Kasumi-1 (cell line): ENCODE measurements around the gene PAEP.
A peak's percentile ranks its signal among the peaks of the same experiment; 100 is the strongest.

Experiments used
- DNase-seq, 2 experiments: peaks; one replicate each; lab custom pipeline; 2025; lab: John Stamatoyannopoulos, UW

PAEP gene

DNA sequence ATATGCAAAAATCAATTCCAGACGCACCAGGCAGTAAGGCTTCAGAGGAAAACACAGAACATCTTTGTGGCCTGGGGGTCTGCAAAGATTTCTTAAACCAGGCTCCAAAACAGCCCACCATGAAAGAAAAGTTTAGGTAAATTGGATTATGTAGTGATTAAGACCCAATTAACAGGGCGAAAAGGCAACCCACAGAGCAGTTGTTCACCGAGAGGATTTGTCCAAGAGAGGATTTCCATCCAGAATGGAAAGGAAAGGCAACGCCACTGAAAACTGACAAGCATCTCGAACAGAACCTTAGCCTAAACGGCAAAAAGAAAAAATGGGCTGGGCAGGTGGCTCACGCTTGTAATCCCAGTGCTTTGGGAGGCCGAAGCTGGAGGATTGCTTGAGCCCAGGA, 40.4 kb downstream of the PAEP start:
- no peak for DNase-seq

DNA sequence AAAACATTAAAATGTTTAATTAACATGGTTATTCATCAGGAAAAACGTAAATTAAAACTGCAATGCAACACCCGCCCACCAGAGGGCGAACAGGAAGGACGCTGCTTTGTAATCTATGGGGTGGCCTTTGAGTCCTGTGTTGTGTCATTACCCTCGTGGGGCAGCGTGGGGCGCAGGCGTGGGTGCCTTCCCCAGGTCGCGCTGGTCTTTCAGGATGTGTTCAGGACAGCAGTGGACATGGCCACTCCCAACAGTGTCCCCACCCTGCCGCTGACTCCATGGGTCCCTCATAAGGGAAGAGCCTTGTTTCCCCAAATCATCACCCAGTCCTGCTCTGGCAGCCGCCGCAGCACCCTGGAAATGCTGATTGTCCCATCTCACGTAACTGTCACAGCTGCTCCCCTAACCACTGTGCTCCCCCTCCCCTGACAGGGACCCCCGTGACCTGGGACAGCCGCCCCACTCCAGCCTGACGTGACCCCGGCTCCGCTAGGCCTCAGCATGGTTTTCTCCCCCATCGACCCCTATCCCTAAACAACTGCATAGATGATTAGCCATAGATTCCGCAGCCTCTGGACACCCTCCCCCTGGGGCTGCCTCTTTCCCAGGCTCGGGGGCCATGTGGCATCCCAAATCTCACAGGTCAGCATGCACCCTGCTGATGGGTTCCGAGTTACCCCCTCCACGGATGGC, 41.4 kb downstream of the PAEP start:
- DNase-seq: peak; percentile 16 to 51

DNA sequence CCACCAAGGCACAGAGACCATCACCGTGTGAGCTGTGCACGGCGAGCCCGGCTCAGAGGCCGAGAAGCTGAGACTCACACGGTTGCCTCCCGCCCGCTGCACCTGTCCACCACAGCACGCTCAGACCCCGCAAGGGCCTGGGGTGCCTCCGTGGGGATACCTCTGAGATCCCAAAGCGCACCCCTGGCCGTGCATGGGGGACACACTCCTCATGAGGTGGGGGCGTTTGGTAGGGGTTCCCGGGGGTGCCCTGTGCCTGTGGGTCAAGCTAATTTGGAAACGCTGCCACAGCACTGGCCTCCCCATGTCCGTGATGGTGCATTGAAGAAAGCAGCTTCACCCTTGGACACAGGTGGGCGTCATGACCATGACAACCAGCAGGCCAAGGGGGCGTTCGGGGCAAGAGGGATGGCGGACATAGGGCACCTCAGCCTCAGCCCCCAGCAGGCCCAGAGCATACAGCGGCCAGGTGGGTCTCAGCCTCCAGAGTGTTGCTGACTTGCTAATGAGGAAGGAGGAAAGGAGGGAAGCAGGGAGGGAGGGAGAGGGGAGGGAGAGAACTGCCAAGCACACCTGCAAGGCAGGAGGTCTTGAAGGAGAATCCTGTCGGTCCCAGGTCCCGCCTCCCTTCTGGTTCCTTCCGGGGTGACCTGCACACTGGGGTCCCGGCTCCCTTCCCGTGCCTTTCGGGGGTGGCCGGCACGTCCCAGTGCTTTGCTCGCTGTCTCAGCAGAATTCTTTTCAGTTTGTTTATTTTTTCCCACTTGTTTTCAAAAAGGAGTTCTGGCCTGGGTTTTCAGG, 43.1 kb downstream of the PAEP start:
- no peak for DNase-seq

DNA sequence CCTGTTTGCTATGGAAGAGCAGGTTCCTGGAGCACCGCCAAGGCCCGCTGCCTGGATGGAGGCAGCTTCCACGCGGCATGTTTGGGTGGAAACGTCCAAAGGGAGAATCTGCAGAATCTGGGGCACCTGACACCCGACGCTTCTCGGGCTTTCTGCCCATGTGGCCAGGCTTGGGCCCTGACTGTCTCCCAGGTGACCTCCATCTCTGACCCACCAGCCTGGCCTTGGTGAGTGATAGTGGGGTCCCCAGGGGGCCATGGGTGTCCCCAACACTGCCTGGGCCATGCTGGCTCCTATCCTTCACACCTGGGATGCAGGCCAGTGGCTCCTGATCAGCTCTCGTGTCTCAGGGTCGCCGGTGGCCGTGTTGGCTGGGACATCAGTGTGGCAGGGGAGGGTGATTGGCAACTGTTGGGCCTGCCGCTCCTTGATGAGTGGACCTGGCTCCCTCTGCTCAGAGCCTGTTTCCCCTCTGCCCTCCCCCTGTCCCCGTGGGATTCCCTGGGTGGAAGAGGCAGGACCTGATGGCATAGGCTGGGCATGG, 43.8 kb downstream of the PAEP start:
- DNase-seq: no peak

DNA sequence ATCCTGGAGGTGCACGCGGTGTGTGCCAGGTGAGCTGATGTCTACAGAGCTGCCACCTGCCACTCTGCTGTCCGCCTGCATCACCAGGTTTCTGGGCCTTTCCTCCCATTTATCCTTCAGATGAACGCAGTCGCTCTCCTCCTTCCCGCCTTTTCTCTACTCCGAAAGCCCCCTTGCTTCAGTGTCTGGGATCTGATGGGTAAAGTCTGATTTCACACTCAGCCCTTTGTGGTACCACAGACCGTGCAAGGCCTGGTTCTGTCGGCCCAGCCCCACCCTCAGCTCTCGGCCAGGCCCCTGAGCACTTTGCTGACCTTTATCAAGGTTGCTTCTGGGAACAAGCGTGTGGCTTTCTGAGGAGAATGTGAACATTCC, 45.3 kb downstream of the PAEP start:
- no peak for DNase-seq

DNA sequence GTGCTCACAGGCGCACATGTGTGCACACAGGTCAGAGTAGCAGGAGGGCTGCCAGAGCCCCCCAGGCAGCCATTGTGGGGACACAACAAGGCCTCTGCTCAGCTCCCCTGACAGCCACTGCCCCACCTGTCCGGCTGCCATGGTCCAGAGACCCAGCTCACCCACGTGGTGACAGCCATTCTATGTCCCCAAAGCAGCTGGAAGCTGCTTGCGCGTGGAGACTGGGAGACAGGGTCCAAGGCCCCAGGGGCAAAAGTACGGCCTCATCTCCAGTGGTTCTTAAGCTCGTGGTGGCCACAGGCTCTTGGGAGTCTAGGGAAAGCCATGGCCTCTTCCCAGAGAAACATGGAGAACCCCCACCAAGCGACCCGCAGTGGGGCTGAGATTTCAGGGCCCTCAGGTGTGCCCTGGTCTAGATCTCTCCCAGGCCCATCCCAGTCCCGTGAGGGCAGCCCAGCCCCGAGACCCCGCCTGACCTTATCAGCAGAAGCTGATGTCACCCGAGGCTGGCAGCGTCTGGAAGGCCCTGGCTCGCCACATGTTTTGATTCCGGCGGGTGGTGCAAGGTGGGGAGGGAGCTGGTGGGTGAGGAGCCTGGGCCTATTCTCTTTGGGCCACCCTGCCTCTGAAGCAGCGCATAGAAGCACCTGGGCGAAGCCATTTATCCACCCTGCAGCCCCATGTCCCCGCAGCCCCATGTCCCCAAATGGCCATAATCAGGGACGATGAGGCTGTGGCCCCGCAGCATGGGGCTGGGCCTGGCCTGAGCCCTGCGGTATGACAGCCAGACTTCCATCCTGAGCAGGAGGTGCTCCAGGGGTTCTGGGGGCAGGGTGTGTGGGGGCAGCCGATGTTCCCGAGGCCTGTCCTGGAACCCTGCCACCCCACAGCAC, 46.1 kb downstream of the PAEP start:
- DNase-seq: no peak

DNA sequence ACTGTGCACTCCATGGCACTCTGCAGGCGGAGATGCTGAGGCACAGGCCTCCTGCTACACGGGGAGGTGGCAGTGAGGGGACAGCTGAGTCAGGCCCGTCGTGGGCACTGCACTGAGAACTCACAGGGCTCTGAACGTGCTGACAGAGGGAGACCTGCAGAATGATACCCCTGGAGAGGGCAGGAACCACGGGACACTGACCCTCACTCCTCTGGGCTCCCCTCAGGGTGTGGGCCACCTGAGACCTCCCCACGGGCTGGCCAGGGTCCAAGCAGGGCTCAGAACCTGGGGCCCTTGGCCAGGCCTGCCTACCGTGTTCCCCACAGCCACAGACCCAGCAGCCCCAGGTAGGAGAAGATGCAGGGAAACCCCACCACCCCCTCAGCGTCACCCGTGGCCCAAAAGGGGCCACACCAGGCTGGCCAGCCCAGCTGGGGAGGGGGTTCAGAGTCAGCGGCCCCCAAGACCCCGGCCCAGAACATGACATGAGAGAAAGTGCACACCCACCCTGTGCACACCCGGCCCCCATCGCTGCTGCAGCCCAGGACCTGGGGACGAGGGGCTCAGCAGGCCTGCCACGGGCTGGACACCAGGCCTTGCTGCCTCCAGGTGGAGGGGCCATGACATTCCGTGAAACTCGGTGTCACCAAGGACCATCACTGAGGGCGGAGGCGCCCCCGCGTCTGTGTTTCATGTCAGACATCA, 46.9 kb downstream of the PAEP start:
- no peak for DNase-seq

DNA sequence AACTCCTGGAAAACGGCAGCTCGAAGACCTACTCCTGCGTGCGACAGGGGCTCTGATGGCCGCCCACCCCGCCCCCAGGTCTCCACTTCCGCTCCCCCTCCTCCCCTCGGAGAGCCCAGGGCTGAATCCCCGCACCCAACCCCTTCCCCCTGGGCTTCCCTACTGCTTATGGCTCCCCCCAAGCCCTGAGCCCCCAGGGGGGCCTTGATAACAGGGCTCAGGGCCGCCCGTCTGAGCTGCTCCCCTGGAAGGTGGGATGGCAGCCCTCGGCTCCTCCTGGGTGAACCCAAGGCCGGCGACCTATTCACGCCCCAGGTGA, 47.4 kb downstream of the PAEP start:
- no peak for DNase-seq

DNA sequence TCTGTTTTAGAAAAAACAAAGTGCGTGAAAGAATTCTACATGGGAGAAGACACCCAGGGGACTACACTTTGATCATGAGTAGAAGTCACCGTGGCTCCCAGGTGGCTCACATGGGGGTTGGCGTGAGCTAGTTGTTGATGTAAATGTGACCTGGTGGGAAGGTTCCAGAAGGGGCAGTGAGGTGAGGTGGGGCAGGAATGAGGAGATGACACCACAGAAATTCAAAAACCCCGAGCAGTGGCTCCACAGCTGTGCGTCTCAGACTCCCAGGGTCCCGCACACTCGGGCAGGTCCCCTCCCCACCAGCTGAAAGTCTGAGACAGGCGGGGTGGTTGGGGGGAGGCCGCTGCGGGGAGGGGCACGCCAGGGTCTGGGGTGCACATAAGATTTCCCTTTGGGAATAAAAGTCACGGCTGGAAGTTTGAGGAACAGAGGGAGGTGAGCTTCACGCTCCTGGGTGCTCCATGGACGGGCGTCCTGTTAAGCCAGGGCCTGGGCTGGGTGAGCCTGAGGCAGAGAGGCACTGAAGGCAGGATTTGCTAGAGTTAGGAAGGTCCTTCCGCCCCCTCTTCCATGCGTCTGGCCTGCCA, 47.9 kb downstream of the PAEP start:
- no peak for DNase-seq

DNA sequence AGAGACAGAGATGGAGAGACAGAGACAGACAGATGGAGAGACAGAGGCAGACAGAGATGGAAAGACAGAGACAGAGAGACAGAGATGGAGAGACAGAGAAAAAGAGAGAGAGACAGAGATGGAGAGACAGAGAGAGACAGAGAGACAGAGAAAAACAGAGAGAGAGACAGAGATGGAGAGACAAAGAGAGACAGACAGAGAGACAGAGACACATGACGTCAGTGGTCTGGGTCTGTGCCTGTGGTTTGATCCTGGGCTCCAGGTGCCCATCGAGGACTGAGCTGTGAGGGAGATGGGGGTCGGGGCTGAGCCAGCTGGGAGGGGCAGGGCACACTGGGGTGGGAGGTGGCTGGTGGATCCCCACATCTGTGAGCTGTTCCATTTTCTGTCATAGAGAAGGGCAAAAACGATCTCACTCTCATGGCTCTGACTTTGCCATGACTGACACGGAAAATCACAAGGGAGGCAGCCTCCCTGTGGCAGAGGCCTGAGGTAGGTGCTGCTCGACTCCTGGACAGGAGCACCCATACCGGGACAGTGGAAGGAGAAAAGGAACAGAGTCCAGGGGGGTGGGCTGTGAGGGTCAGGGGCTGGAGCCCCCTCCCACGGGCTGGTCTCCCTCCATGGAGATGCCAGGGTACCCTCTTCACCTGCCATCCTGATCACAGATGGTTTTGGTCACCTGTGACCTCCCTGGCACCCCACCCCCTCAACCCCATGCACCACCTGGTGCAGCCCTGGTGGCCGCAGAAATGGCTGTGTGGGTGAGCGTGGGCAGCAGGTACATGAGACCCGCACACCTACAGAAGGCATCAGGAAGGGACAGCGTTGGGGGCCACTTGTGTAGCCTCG, 49.0 kb downstream of the PAEP start:
- no peak for DNase-seq

DNA sequence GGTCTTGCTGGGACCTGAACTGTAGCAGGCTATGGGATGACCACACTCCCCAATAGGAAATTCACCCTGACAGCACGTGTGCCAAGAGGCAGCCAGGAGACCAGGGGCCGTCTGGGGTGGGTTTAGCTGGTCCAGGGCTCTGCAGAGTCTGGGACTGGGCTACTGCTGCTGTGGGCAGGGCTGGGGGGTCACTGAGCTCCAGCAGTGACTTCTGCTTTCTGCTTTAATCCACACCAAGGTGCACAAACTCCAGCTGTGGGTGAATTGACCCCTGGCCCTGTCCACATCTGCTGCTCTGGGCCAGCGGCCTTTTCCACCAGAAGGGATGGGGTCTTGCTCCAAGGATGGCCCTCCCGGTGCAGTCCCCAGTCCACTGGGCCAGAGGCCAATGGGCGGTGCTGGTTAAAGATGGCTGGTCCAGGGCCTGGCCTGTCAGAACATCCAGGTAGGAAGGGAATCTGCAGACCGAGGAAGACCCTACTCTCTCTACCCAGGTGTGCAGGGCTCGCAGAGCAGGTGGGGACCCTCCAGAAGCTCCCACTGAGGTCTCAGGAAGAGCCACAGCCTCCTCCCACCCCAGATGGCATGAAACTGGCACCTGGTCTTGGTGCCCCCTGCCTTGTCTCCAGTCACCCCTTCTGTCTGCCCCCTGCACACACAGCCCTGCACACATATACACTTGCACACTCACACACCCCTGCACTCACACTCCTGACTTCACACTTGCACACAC, 49.8 kb downstream of the PAEP start:
- no peak for DNase-seq

DNA sequence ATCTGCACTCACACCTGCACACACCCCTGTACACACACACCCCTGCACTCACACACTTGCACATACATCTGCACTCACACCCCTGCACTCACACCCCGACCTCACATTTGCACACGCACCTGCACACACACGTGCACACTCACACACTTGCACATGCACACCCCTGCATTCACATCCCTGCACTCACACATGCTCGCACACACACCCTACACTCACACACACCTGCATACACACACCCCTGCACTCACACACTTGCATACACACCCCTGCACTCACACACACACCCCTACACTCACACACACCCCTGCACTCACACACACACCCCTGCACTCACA, 50.3 kb downstream of the PAEP start:
- no peak for DNase-seq

DNA sequence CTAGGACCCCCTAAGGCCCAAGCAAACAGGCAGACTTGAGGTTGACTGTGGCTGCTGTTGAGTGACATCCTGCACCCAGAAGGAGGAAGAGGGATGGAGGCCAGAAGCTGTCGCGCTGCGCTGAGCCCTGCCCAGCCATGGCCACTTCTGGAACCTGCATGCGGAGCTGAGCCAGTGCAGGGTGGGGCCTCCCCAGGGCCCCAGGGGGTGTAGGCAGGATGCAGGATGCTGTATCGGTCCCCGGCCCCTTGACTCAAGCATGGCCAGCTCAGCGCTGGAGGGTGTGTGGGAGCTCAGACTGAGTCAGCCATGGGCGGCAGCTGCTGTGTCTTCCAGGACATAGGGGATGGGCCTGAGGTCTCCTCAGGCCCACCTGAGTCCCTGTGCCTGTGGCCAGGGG, 50.9 kb downstream of the PAEP start:
- DNase-seq: no peak

DNA sequence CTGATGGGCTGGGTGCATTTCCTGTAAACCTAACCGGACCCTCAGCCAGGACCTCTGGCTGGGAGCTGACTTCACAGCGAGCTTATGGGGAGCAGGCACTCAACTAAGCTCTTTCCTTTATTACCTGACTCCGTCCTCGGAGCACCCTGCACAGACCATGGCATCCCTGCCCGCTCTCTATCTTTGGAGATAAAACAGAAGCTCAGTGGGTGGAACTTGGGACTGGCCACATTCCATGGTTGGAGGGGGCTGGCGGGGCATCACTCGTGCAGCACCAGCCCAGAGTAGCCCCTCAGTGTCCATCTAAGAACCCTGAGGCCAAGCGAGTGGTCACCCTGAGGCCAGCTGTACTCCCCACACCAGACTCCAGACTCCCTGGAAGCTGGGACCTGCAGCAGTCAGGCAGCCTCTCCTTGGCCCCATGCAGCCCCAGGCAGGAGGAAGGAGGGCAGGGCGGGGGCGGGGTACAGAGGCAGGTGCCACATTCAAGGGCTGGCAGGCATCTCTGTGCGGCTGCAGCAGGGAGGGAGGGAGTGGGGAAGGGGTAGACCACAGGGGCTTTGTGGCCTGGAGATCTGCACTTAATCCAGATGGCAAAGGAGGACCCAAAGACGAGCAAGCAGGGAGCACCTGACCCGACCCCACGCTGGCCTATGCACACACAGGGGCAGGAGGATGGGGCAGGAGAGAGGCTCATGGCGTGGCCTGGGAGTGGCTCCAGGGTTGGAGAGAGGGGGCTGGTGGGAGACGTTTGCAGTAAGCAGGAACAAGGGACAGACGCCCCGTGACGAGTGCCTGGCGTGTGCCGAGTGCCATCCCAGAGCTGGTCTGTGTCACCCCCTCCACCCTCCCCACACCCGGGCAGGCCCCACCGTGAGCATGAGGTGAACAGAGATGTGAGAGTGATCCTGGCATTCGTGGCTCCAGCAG, 51.7 kb downstream of the PAEP start:
- no peak for DNase-seq

DNA sequence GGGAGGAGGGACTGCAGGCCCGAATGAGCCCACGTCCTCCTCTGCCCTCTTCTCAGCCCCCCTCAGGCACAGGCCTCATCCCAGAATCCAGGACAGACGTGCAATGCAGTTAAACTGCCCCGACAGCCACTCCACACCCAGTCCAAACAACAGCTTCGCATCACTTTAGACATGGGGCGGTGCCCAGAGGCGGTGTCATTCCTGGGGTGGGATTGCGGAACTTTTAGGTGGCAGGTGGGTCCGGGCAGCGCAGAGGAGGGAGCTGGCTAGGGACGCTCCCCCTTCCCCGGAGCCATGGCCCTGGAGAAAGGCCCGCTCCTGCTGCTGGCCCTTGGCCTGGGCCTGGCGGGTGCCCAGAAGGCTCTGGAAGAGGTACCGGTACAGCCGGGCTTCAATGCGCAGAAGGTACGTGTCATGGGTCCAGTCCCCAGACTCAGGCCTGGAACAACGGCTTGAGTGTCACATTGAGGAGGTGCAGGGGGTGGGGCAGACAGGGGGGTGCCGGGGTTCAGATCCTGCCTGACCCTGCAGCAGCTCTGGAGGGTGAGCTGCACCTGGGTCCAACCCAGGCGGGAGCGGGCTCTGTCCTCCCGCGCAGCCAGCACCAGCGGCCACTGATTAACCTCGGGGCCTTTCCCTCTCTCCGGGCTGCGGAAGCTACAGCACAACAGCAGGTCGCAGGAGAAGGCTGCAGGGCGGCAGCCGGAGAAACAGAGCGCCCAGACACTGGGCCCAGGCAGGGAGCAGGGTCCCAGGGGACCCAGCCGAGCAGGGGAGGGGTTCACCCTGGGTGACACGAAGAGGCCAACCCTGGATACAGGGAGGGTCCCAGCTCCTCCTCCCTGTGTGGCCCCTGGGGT, 52.6 kb downstream of the PAEP start:
- no peak for DNase-seq

DNA sequence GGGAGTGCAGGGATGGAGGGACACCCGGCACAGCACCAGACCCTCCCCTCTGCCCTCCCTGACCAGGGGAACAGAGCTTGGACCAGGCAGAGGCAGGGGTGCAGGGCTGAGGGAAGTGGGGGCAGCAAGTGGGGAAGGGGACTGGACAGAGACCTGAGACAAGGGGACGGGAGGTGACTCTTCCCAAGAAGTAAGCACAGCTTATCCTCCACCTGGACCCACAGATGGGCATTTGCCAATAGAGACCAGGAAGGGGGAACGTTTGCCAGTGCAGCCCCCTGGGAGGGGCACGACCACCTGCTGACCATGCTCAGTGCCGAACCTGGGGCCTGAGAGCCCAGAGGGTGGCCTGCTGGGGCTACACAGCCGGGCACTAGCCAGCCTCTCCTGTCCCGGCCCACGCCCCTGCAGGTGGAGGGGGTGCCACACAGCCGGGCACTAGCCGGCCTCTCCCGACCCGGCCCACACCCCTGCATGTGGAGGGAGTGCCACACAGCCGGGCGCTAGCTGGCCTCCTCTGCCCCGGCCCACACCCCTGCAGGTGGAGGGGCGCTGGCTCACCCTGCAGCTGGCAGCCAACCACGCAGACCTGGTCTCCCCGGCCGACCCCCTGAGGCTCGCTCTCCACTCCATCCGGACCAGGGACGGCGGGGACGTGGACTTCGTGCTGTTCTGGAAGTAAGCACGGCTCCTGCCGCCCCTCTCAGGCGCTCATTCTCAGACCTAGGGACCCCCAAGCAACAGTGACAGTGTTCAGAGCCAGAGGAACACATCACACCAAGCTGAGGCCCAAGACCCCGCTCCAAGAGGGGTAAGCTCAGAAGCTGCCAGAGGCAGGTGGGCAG, 53.5 kb downstream of the PAEP start:
- no peak for DNase-seq
